Endodermal cell (in vitro differentiated cells): ENCODE results near the gene FAM168B. TPM values are rescaled to one million over a fixed set of nuclear protein-coding genes. Genes with fewer than 3 reads are reported as not detected.

Experiments used
- DNase-seq: peaks from one replicate; pipeline ENCODE4 v3.0.0-alpha.2; 2017
- H3K27ac ChIP-seq: 2 replicates; pipeline ENCODE4 v1.5.1; 2013; ENCODE audit warnings: mild to moderate bottlenecking, low read depth, low read length, moderate library complexity
- H3K27me3 ChIP-seq: 2 replicates; pipeline ENCODE4 v1.6.1; 2013; ENCODE audit warnings: mild to moderate bottlenecking, low read length, moderate library complexity; ENCODE audit not compliant: insufficient read depth, control insufficient read depth, poor library complexity, severe bottlenecking
- H3K36me3 ChIP-seq: 2 replicates; pipeline ENCODE4 v1.7.0; 2013; ENCODE audit warnings: mild to moderate bottlenecking, low read length, moderate library complexity; ENCODE audit not compliant: control insufficient read depth, insufficient read depth
- H3K4me1 ChIP-seq: one replicate; pipeline ENCODE4 v1.7.0; 2013; ENCODE audit warnings: low read length; ENCODE audit not compliant: control insufficient read depth, insufficient read depth
- H3K4me3 ChIP-seq: 2 replicates; pipeline ENCODE4 v1.5.1; 2013; ENCODE audit warnings: mild to moderate bottlenecking, low read length, moderate library complexity
- H3K9ac ChIP-seq: 2 replicates; pipeline ENCODE4 v1.6.1; 2013; ENCODE audit warnings: mild to moderate bottlenecking, low read length, moderate library complexity; ENCODE audit not compliant: poor library complexity, severe bottlenecking; ENCODE audit errors: extremely low read depth
- H3K9me3 ChIP-seq: 2 replicates; pipeline ENCODE4 v1.6.1; 2013; ENCODE audit warnings: mild to moderate bottlenecking, low read length, moderate library complexity; ENCODE audit not compliant: control insufficient read depth
- H3K27ac Mint-ChIP-seq: 2 replicates; pipeline ENCODE4 v1.8.0; 2020; ENCODE audit warnings: mixed read lengths
- H3K27me3 Mint-ChIP-seq: 2 replicates; pipeline ENCODE4 v1.8.0; 2021; ENCODE audit warnings: mild to moderate bottlenecking, mixed read lengths; ENCODE audit not compliant: insufficient read depth
- H3K36me3 Mint-ChIP-seq: 2 replicates; pipeline ENCODE4 v1.8.0; 2020; ENCODE audit warnings: low read depth, mixed read lengths
- H3K4me1 Mint-ChIP-seq: 2 replicates; pipeline ENCODE4 v1.8.0; 2020; ENCODE audit warnings: mixed read lengths
- H3K4me3 Mint-ChIP-seq: 2 replicates; pipeline ENCODE4 v1.8.0; 2020; ENCODE audit warnings: mild to moderate bottlenecking, moderate library complexity, mixed read lengths
- H3K9me3 Mint-ChIP-seq: 2 replicates; pipeline ENCODE4 v1.8.0; 2020; ENCODE audit warnings: mild to moderate bottlenecking, mixed read lengths
- WGBS, 2 experiments: methylation state at CpG; one replicate each; pipeline versions ENCODE4 v1.1.5 to v1.1.7; 2013; ENCODE audit warnings: missing lambda C conversion rate in 2 of 2, mixed read lengths in 1 of 2; ENCODE audit not compliant: insufficient coverage in 1 of 2, insufficient read length in 1 of 2; 5-methylcytosine and 5-hydroxymethylcytosine counted together
- long read RNA-seq, 4 experiments: library from polyadenylated mRNA in 2 of 4; library from RNA in 1 of 4; library from capped mRNA in 1 of 4; stranded (forward) in 3 of 4; unstranded in 1 of 4; transcript quantifications; one replicate each; pipeline ENCODE4 v2.0.0, GENCODE V29; 2020 to 2021; ENCODE audit warnings: inconsistent platforms in 1 of 4
- polyA plus RNA-seq, 2 experiments: library from polyadenylated mRNA; stranded (reverse); fragments of 50-300 nt; gene quantifications; one replicate each; pipeline ENCODE4 v1.2.3, GENCODE V29; 2013
- total RNA-seq, 2 donors: library from RNA; stranded (reverse); fragmentation: NEBNext Ultra II Directional in 1 of 2; extraction: Animal tissue kit (Norgen Biotek cat#: 25700) in 1 of 2; gene quantifications; 2 replicates in 1 of 2; 3 replicates in 1 of 2; pipeline ENCODE4 v1.2.1, GENCODE V29; 2021
- TF ChIP-seq, protein P1 (sequence below): fragments of 200-600 bp; sonication (generic); conservative IDR thresholded peaks from 2 replicates; pipeline ENCODE4 v1.5.0; 2021; ENCODE audit warnings: antibody characterized with exemption, mild to moderate bottlenecking

Gene FAM168B, protein sequence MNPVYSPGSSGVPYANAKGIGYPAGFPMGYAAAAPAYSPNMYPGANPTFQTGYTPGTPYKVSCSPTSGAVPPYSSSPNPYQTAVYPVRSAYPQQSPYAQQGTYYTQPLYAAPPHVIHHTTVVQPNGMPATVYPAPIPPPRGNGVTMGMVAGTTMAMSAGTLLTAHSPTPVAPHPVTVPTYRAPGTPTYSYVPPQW
- 10 to 100 TPM; 77.5 to 77.6 TPM for total RNA-seq
- 115 TPM for polyA plus RNA-seq (2013, experiment 1 of 2)
- polyA plus RNA-seq (2013, experiment 2 of 2), result 105 TPM
- long read RNA-seq, experiment 1, partial matches to known transcripts, result 0 of 19 reads
- long read RNA-seq, experiment 1, other reads (novel, unspliced or antisense), result 17 of 19 reads
- long read RNA-seq, experiment 2, full-length matches to known transcripts, result 79 of 155 reads
- long read RNA-seq, experiment 2, partial matches to known transcripts, result 3 of 155 reads
- long read RNA-seq, experiment 2, other reads (novel, unspliced or antisense), result 73 of 155 reads
- long read RNA-seq, experiment 3, full-length matches to known transcripts, result 10 of 44 reads
- long read RNA-seq, experiment 3, partial matches to known transcripts, result 0 of 44 reads
- long read RNA-seq, experiment 3, other reads (novel, unspliced or antisense), result 34 of 44 reads
- long read RNA-seq, experiment 4, partial matches to known transcripts, result 0 of 10 reads
- long read RNA-seq, experiment 4, other reads (novel, unspliced or antisense), result 10 of 10 reads

DNA sequence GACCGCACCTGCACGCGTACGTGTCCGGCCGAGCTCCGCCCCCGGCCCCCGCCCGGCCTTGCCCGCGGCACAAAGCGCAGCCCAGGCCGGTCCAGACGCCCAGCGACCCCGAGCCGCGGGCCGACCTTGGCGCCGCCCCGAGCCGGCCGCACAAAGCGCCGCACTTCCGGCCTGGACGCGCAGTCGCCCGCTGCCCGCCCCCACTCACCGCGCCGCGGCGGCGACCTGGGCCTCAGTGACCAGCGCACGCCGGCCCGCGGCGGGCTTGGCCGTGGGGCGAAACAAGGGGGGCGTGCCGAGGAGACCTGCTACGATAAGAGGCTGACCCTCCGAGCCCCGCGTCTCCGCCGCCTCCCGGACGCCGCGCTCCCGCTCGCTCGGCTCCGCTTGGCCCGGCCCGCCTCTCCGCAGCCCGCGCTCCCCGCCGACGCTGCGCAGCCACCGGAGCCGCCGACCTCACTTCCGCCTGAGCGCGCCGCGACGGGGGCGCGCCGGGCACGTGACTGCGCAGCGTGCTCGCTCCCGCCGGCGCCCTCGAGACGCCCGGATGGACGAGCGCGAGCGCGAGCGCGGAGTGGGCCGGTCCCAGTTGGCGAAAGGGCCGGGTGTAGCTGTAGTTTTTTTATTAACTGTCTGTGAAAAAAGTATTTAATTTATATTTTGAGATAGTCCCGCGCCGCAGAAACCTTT, at the start of gene FAM168B:
Gene FAM168B, minus strand, starts transcription at position 455 of the 690 bp plus-strand sequence. CDS start 10,814 bp downstream, outside the sequence.
- H3K36me3 Mint-ChIP-seq, result peaks cover 25% of the 10 kb centered on the region
- Histone ChIP-seq H3K27ac (peak within 1 kb of the TSS; percentile 98), H3K27me3 (no peaks in the 10 kb centered on the region), H3K4me3 (peak within 1 kb of the TSS; percentile 97), H3K4me1 (no peaks in the 10 kb centered on the region), H3K9me3 (no peaks in the 10 kb centered on the region), H3K9ac (peak within 1 kb of the TSS; percentile 97), H3K36me3 (peaks cover 33% of the 10 kb centered on the region)
- peak; percentile 94 for DNase-seq
- no peaks in the 10 kb centered on the region for H3K9me3 Mint-ChIP-seq
- TF ChIP-seq, protein P1, sequence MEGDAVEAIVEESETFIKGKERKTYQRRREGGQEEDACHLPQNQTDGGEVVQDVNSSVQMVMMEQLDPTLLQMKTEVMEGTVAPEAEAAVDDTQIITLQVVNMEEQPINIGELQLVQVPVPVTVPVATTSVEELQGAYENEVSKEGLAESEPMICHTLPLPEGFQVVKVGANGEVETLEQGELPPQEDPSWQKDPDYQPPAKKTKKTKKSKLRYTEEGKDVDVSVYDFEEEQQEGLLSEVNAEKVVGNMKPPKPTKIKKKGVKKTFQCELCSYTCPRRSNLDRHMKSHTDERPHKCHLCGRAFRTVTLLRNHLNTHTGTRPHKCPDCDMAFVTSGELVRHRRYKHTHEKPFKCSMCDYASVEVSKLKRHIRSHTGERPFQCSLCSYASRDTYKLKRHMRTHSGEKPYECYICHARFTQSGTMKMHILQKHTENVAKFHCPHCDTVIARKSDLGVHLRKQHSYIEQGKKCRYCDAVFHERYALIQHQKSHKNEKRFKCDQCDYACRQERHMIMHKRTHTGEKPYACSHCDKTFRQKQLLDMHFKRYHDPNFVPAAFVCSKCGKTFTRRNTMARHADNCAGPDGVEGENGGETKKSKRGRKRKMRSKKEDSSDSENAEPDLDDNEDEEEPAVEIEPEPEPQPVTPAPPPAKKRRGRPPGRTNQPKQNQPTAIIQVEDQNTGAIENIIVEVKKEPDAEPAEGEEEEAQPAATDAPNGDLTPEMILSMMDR, result no peak
- no peaks in the 10 kb centered on the region for H3K27me3 Mint-ChIP-seq
- peak within 1 kb of the TSS; percentile 79 for H3K4me3 Mint-ChIP-seq
- peak within 1 kb of the TSS; percentile 92 for H3K27ac Mint-ChIP-seq
- WGBS, 2 experiments, result 0% methylated on average over 36 to 107 of the region's 107 CpGs
- peaks cover 4% of the 10 kb centered on the region for H3K4me1 Mint-ChIP-seq

DNA sequence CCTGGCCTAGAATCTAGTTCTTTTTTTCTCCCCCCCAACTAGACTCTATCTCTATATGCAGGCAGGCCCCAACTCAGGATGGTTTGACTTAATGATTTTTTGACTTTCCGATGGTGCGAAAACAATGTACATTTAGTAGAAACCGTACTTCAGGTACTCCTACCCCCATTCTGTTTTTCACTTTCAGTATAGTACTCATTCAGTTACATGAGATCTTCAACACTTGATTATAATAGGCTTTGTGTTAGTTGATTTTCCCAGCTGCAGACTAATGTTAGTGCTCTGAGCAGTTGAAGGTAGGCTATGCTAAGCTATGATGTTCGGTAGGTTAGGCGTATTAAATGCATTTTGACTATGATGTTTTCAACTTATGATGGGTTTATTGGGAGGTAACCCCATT, 49.6 kb upstream of the FAM168B start:
- 96 to 100% methylated on average over 5 of the region's 5 CpGs for WGBS, 2 experiments
- H3K27ac ChIP-seq, result no peak overlapping the region
- no peak overlapping the region for H3K4me3 Mint-ChIP-seq

DNA sequence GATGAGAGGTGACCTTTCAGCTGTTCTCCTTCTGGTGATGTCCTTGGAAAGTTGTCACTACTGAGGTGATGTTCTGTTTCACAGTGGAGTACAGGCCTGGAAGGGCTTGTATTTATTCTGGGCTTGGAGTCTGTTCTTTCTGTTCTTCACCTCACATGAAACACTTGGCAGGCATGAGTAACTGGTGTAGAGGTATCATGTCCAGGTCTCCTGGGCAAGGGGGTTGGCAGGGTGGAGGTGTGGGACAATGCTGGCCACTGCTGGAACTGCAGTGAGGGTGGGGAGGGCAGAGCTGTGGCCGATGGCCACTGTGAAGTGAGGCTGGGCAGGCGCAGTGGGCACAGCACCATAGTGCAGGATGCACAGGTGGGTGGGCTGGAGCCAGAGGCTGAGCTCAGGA, 47.3 kb upstream of the FAM168B start:
- H3K4me3 ChIP-seq, result no peak overlapping the region
- peaks cover 81% of the 10 kb centered on the region for H3K36me3 ChIP-seq
- Mint-ChIP-seq H3K9me3 (no peaks in the 10 kb centered on the region), H3K4me3 (no peak overlapping the region), H3K27ac (no peak overlapping the region), H3K27me3 (no peaks in the 10 kb centered on the region), H3K36me3 (peaks cover 74% of the 10 kb centered on the region), H3K4me1 (peaks cover 15% of the 10 kb centered on the region)
- no peaks in the 10 kb centered on the region for H3K9me3 ChIP-seq
- no peak overlapping the region for H3K9ac ChIP-seq
- 94 to 100% methylated on average over 1 to 2 of the region's 2 CpGs for WGBS, 2 experiments
- DNase-seq, result no peak
- TF ChIP-seq, protein P1, result peak; percentile 20
- H3K4me1 ChIP-seq, result peaks cover 3% of the 10 kb centered on the region
- no peaks in the 10 kb centered on the region for H3K27me3 ChIP-seq
- H3K27ac ChIP-seq, result no peak overlapping the region

More for the DNA sequence above, 49.6 kb upstream of the FAM168B start:
- TF ChIP-seq, protein P1, result no peak
- no peak for DNase-seq
- H3K9me3 ChIP-seq, result no peaks in the 10 kb centered on the region
- Mint-ChIP-seq H3K4me1 (peaks cover 12% of the 10 kb centered on the region), H3K27ac (no peak overlapping the region), H3K36me3 (peaks cover 69% of the 10 kb centered on the region), H3K27me3 (no peaks in the 10 kb centered on the region), H3K9me3 (no peaks in the 10 kb centered on the region)
- peaks cover 3% of the 10 kb centered on the region for H3K4me1 ChIP-seq
- H3K9ac ChIP-seq, result no peak overlapping the region
- no peaks in the 10 kb centered on the region for H3K27me3 ChIP-seq
- H3K4me3 ChIP-seq, result no peak overlapping the region
- peaks cover 86% of the 10 kb centered on the region for H3K36me3 ChIP-seq
